ENCODE data around the gene PXK. TPM values are rescaled to one million over a fixed set of nuclear protein-coding genes. Genes with fewer than 3 reads are reported as not detected.

The PXK gene
- total and polyA plus RNA-seq, 2 experiments from 2014 or later, result 29.5 to 37.8 TPM

DNA sequence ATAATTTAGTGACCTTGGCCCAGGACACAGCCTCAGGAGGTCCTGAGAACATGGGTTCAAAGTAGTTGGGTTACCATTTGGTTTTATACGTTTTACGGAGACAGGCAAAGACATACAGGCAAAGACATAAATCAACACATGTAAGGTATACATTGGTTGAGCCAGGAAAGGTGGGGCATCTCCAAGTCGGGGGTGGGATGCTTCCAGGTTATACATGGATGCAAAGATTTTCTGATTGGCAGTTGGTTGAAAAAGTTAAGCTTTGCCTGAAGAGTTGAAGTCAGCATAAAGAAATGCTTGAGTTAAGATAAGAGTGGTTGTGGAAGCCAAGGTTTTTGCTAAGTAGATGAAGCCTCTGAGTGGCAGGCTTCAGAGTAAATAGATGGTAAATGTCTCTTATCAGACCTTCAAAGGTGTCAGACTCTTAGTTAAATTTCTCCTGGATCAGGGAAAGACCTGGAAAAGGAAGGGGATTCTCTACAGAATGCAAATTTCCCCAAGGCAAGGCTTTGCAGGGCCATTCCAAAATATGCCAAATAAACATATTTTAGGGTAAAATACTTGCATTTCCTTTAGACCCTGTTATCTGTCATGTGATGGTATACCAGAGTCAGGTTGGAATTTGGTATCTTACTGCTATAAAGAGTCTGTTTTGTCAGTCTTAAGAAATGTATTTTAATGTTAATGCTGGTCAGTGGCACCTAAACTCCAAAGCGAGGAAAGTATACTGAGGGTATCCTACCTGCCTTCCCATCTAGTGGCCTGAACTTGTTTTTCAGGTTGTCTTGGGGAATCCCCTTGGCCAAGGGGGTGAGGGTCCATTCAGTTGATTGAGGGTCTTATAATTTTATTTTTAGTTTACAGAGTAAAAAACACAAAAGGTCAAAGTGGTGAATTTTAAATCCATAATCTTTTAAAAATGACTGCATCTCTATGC is 109.1 kb downstream of the PXK start:
- Histone ChIP-seq H3K27me3 (no peaks in the 10 kb centered on the region), H3K4me1 (ENCODE audit: insufficient read depth) (no peaks in the 10 kb centered on the region), H3K9me3 (ENCODE audit: low read depth) (no peaks in the 10 kb centered on the region), H3K4me2 (no peak overlapping the region), H3K36me3 (replicated peaks; ENCODE audit: insufficient read depth, low read depth) (no peaks in the 10 kb centered on the region), H3K9me2 (replicated peaks; ENCODE audit: insufficient read depth) (no peaks in the 10 kb centered on the region), H4K20me1 (ENCODE audit: insufficient read depth, poor library complexity, severe bottlenecking) (no peaks in the 10 kb centered on the region), H2AFZ (no peak overlapping the region), H3K4me3 (no peak overlapping the region), H3K27ac (no peak overlapping the region), H3K79me2 (no peaks in the 10 kb centered on the region)
- DNase-seq (ENCODE audit: low spot score), result peak; percentile 14
- TF ChIP-seq EZH2phosphoT487 (IDR thresholded peaks at IDR 0.05; ENCODE audit: low read depth, severe bottlenecking, unreplicated experiment), result no peak
- TF ChIP-seq, protein P1, sequence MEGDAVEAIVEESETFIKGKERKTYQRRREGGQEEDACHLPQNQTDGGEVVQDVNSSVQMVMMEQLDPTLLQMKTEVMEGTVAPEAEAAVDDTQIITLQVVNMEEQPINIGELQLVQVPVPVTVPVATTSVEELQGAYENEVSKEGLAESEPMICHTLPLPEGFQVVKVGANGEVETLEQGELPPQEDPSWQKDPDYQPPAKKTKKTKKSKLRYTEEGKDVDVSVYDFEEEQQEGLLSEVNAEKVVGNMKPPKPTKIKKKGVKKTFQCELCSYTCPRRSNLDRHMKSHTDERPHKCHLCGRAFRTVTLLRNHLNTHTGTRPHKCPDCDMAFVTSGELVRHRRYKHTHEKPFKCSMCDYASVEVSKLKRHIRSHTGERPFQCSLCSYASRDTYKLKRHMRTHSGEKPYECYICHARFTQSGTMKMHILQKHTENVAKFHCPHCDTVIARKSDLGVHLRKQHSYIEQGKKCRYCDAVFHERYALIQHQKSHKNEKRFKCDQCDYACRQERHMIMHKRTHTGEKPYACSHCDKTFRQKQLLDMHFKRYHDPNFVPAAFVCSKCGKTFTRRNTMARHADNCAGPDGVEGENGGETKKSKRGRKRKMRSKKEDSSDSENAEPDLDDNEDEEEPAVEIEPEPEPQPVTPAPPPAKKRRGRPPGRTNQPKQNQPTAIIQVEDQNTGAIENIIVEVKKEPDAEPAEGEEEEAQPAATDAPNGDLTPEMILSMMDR (IDR thresholded peaks at IDR 0.05; ENCODE audit: poor library complexity), result no peak
- TF ChIP-seq EZH2 (IDR thresholded peaks at IDR 0.05; ENCODE audit: borderline replicate concordance), result no peak
- WGBS (ENCODE audit: low lambda C conversion rate, missing lambda C conversion rate), result 62% methylated on average over 4 of the region's 4 CpGs

DNA sequence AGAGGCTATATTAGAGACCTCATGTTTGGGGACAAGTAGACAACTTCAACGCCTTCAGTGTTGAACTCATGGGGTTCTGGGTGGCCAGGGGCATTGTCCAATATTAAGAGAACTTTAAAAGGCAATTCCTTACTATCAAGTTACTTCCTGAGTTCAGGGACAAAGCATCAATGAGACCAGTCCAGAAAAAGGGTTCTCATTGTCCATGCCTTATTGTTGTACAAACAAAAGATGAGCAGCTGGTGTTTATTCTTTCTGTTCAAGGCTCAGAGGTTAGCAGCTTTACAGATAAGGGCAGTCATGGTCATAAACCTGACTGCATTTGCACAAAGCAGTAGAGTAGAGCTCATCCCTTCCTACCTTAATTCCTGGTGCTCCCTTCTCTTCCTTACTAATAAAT is 119.5 kb downstream of the PXK start:
- peaks cover 3% of the 10 kb centered on the region for H3K4me1 ChIP-seq (ENCODE audit: insufficient read depth)
- no peaks in the 10 kb centered on the region for H3K36me3 ChIP-seq (replicated peaks; ENCODE audit: insufficient read depth, low read depth)
- H3K4me2 ChIP-seq, result no peak overlapping the region
- H3K9me2 ChIP-seq (replicated peaks; ENCODE audit: insufficient read depth), result no peaks in the 10 kb centered on the region
- no peak overlapping the region for H3K4me3 ChIP-seq
- no peaks in the 10 kb centered on the region for H4K20me1 ChIP-seq (ENCODE audit: insufficient read depth, poor library complexity, severe bottlenecking)
- 35% methylated on average over 1 of the region's 1 CpG for WGBS (ENCODE audit: low lambda C conversion rate, missing lambda C conversion rate)
- H3K79me2 ChIP-seq, result no peaks in the 10 kb centered on the region
- DNase-seq (ENCODE audit: low spot score), result no peak
- H2AFZ ChIP-seq, result no peak overlapping the region
- H3K27me3 ChIP-seq, result no peaks in the 10 kb centered on the region
- H3K27ac ChIP-seq, result no peak overlapping the region
- no peaks in the 10 kb centered on the region for H3K9me3 ChIP-seq (ENCODE audit: low read depth)
- TF ChIP-seq, protein P1 (IDR thresholded peaks at IDR 0.05; ENCODE audit: poor library complexity), result no peak
- TF ChIP-seq EZH2 (IDR thresholded peaks at IDR 0.05; ENCODE audit: borderline replicate concordance), result no peak
- no peak for TF ChIP-seq EZH2phosphoT487 (IDR thresholded peaks at IDR 0.05; ENCODE audit: low read depth, severe bottlenecking, unreplicated experiment)

DNA sequence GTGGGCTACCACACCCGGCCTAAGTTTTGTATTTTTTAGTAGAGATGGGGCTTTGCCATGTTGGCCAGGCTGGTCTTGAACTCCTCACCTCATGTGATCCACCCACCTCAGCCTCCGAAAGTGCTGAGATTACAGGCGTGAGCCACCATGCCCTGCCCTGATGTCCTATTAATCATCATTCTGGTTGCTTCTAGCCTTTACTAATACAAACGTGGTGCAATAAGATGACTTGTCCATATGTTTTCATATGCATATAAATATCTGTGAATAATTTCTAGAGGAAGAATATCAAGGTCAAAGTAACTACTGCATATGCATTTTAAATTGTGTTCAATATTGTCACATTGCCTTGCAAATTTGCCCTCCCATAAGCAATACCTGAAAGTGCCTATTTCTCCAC is 126.5 kb downstream of the PXK start:
- H2AFZ ChIP-seq, result no peak overlapping the region
- no peaks in the 10 kb centered on the region for H3K79me2 ChIP-seq
- H3K27ac ChIP-seq, result no peak overlapping the region
- H3K36me3 ChIP-seq (replicated peaks; ENCODE audit: insufficient read depth, low read depth), result no peaks in the 10 kb centered on the region
- DNase-seq (ENCODE audit: low spot score), result no peak
- peaks cover 7% of the 10 kb centered on the region for H3K4me1 ChIP-seq (ENCODE audit: insufficient read depth)
- TF ChIP-seq, protein P1 (IDR thresholded peaks at IDR 0.05; ENCODE audit: poor library complexity), result no peak
- TF ChIP-seq EZH2phosphoT487 (IDR thresholded peaks at IDR 0.05; ENCODE audit: low read depth, severe bottlenecking, unreplicated experiment), result no peak
- no peak for TF ChIP-seq EZH2 (IDR thresholded peaks at IDR 0.05; ENCODE audit: borderline replicate concordance)
- no peak overlapping the region for H3K4me3 ChIP-seq
- no peaks in the 10 kb centered on the region for H3K27me3 ChIP-seq
- H4K20me1 ChIP-seq (ENCODE audit: insufficient read depth, poor library complexity, severe bottlenecking), result no peaks in the 10 kb centered on the region
- H3K4me2 ChIP-seq, result no peak overlapping the region
- no peaks in the 10 kb centered on the region for H3K9me3 ChIP-seq (ENCODE audit: low read depth)
- no peaks in the 10 kb centered on the region for H3K9me2 ChIP-seq (replicated peaks; ENCODE audit: insufficient read depth)
- 95% methylated on average over 4 of the region's 4 CpGs for WGBS (ENCODE audit: low lambda C conversion rate, missing lambda C conversion rate)

All from hepatocyte (in vitro differentiated cells).